ACC112 (cell line): ENCODE data around the gene TGFBRAP1.

Experiments used
- H2AFZ ChIP-seq: fragments of 200-600 bp; sonication (generic); one replicate; pipeline ENCODE4 v1.6.0; 2017; ENCODE audit warnings: antibody characterized with exemption, low read length; ENCODE audit not compliant: unreplicated experiment
- H3K27ac ChIP-seq: fragments of 200-600 bp; sonication (generic); 2 replicates; pipeline ENCODE4 v1.5.1; 2014; ENCODE audit warnings: low read depth, mild to moderate bottlenecking, antibody characterized with exemption, low read length, moderate library complexity
- H3K27me3 ChIP-seq: fragments of 200-600 bp; sonication (generic); 2 replicates; pipeline ENCODE4 v1.6.1; 2014; ENCODE audit warnings: mild to moderate bottlenecking, antibody characterized with exemption, low read length, moderate library complexity, mixed read lengths; ENCODE audit not compliant: insufficient read depth
- H3K36me3 ChIP-seq: fragments of 200-600 bp; sonication (generic); 2 replicates; pipeline ENCODE4 v1.6.1; 2016; ENCODE audit warnings: mild to moderate bottlenecking, antibody characterized with exemption, low read length, moderate library complexity, mixed read lengths; ENCODE audit not compliant: insufficient read depth
- H3K4me1 ChIP-seq: fragments of 200-600 bp; sonication (generic); one replicate; pipeline ENCODE4 v1.6.1; 2016; ENCODE audit warnings: low read length, mixed read lengths; ENCODE audit not compliant: insufficient read depth, unreplicated experiment, control insufficient read depth
- H3K4me3 ChIP-seq: fragments of 200-600 bp; sonication (generic); 2 replicates; pipeline ENCODE4 v1.5.1; 2014; ENCODE audit warnings: mild to moderate bottlenecking, low read depth, low read length
- H3K79me2 ChIP-seq: fragments of 200-600 bp; sonication (generic); one replicate; pipeline ENCODE4 v1.6.0; 2016; ENCODE audit warnings: low read length; ENCODE audit not compliant: control insufficient read depth, unreplicated experiment, insufficient read depth

The TGFBRAP1 gene

DNA sequence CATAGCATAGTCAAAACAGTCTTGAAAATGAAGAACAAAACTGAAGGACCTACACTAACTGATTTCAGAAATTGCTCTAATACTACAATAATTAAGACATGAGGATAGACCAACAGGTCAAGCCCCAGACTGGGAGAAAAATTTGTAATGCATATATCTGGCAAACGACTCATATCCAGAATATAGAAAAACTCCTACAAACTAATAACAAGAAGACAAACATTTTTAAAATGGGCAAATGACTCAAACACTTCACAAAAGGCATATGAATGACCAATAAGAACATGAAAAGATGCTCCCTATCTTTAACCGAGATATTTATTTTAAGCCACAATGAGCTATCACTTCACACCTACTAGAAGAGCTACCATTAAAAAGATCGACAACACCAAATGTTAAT, 14.2 kb downstream of the TGFBRAP1 start:
- Histone ChIP-seq H3K27me3 (no peaks in the 10 kb centered on the region), H3K27ac (no peak overlapping the region)

GRCh38 chr2:105313877-105314276, 15.7 kb downstream of the TGFBRAP1 start:
- Histone ChIP-seq H3K79me2 (peaks cover 9% of the 10 kb centered on the region), H2AFZ (no peak overlapping the region), H3K27me3 (no peaks in the 10 kb centered on the region), H3K27ac (no peak overlapping the region), H3K4me3 (no peak overlapping the region), H3K36me3 (no peaks in the 10 kb centered on the region), H3K4me1 (no peaks in the 10 kb centered on the region)

More for the DNA sequence above, 14.2 kb downstream of the TGFBRAP1 start:
- Histone ChIP-seq H3K4me3 (no peak overlapping the region), H3K36me3 (no peaks in the 10 kb centered on the region), H3K4me1 (no peaks in the 10 kb centered on the region), H2AFZ (no peak overlapping the region), H3K79me2 (peaks cover 9% of the 10 kb centered on the region)

DNA sequence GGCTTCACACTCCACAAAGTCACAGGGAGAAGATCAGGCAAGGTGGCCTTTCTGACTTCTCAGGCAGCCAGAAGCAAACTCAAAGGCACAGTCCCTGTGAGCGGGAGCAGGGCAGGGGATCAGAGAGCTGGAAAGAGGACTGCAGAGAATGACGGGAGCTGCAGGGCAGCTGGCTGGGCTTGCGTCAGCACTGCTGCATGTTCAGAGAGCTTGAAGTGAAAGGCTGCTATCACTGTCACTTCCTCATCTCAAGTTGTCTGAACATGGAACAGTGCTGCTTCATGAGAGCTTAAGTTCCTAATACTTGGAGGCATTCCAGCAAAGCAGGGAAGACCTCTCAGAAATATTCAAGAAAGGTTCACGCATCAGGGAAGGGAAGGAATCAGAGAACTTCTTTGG, 20.4 kb downstream of the TGFBRAP1 start:
- Histone ChIP-seq H2AFZ (no peak overlapping the region), H3K27ac (no peak overlapping the region), H3K4me3 (no peak overlapping the region), H3K36me3 (no peaks in the 10 kb centered on the region), H3K79me2 (no peaks in the 10 kb centered on the region), H3K4me1 (no peaks in the 10 kb centered on the region), H3K27me3 (no peaks in the 10 kb centered on the region)

DNA sequence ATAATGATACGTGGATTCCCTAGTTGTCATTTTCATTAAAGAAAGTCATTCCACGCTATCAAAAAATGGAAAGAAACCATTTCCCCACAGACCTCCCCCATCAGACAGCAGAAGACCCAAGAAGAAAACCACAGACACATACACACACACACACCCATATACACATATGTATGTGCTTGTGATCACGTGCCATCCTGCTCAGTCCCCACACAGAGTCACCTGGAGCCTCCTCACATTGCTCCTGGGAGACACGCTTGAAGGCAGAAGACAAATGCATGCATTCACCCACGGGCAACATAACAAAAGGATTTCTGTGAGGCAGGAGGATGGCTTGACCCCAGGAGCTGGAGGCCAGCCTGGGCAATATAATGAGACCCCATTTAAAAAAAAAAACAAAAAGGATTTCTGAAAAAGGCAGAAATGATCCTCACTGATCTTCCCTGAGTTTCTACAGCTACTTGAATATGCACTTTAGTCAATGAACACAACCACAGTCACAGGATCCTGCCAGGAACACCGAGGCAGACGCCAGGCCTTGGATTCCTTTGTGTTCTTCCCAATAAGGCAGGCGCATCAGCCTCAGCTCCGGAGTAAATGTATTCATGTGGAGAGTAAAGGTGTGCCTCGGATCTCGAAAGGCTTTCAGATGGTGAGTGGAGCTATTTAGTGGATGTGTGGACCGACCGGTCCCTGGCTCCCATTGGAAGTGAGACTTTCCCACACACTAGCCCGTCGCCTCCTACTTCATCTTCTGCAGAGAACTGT, 21.0 kb downstream of the TGFBRAP1 start:
- H3K27me3 ChIP-seq: no peaks in the 10 kb centered on the region
- H3K27ac ChIP-seq: no peak overlapping the region
- no peaks in the 10 kb centered on the region for H3K4me1 ChIP-seq
- H3K36me3 ChIP-seq: no peaks in the 10 kb centered on the region
- no peak overlapping the region for H3K4me3 ChIP-seq
- no peak overlapping the region for H2AFZ ChIP-seq
- H3K79me2 ChIP-seq: no peaks in the 10 kb centered on the region

- Histone ChIP-seq H2AFZ (no peak overlapping the region), H3K4me3 (no peak overlapping the region), H3K27me3 (no peaks in the 10 kb centered on the region), H3K27ac (no peak overlapping the region), H3K4me1 (no peaks in the 10 kb centered on the region), H3K79me2 (no peaks in the 10 kb centered on the region), H3K36me3 (no peaks in the 10 kb centered on the region)
These were observed 21.6 kb downstream of the TGFBRAP1 start for GRCh38 chr2:105307962-105308361.

GRCh38 chr2:105307550-105307949, 22.0 kb downstream of the TGFBRAP1 start:
- Histone ChIP-seq H3K4me3 (no peak overlapping the region), H2AFZ (no peak overlapping the region), H3K36me3 (no peaks in the 10 kb centered on the region), H3K4me1 (no peaks in the 10 kb centered on the region), H3K27me3 (no peaks in the 10 kb centered on the region), H3K79me2 (no peaks in the 10 kb centered on the region), H3K27ac (no peak overlapping the region)

DNA sequence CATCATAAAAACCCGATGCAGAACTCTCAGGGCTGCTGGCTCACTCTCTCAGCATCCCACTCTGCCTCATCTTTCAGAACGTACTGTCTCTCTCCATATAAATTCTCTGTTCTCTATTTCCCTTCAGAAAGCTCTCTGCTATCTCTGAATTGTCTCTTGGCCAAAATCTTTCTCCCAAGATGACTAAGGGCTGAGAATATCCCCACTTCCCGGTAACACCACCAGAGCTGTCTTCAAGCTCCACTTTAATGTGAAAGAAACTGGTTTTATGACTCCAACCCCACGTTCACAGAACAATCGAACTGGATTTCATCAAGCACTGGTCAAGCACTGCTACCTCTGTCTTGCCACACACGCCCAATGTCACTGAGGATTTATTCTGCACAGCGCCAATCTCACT, 22.4 kb downstream of the TGFBRAP1 start:
- Histone ChIP-seq H3K27me3 (no peaks in the 10 kb centered on the region), H3K27ac (no peak overlapping the region), H3K4me1 (no peaks in the 10 kb centered on the region), H2AFZ (no peak overlapping the region), H3K36me3 (no peaks in the 10 kb centered on the region), H3K4me3 (no peak overlapping the region), H3K79me2 (no peaks in the 10 kb centered on the region)

DNA sequence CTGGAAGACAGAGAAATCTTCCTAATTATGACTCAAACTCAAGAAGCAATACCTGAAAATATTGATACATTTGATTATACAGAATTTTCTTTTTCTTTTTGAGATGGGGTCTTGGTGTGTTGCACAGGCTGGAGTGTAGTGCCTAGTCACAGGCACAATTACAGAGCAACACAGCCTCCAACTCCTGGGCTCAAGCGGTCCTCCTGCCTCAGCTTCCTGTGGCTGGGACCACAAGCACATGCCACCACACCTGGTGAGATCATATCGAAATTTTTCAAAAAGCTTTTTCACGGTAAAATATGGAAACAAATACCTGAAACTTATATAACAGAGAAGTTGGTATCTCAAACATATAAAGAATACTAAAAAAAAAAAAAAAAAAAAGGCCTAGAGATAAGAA, 27.9 kb downstream of the TGFBRAP1 start:
- no peaks in the 10 kb centered on the region for H3K27me3 ChIP-seq
- no peak overlapping the region for H3K27ac ChIP-seq
- H3K36me3 ChIP-seq: peaks cover 10% of the 10 kb centered on the region; the same call in 1 of the 2 replicates
- no peaks in the 10 kb centered on the region for H3K4me1 ChIP-seq
- H3K79me2 ChIP-seq: no peaks in the 10 kb centered on the region
- H3K4me3 ChIP-seq: no peak overlapping the region
- H2AFZ ChIP-seq: no peak overlapping the region

- Histone ChIP-seq H3K27me3 (no peaks in the 10 kb centered on the region), H3K4me3 (no peak overlapping the region), H3K27ac (no peak overlapping the region), H2AFZ (no peak overlapping the region), H3K4me1 (no peaks in the 10 kb centered on the region), H3K36me3 (peaks cover 10% of the 10 kb centered on the region; the same call in 1 of the 2 replicates), H3K79me2 (no peaks in the 10 kb centered on the region)
These were observed 30.2 kb downstream of the TGFBRAP1 start for GRCh38 chr2:105299290-105299689.

- H2AFZ ChIP-seq: no peak overlapping the region
- H3K79me2 ChIP-seq: no peaks in the 10 kb centered on the region
- H3K27me3 ChIP-seq: no peaks in the 10 kb centered on the region
- H3K36me3 ChIP-seq: peaks cover 10% of the 10 kb centered on the region; the same call in 1 of the 2 replicates
- H3K27ac ChIP-seq: no peak overlapping the region
- no peak overlapping the region for H3K4me3 ChIP-seq
- no peaks in the 10 kb centered on the region for H3K4me1 ChIP-seq
These were observed 31.5 kb downstream of the TGFBRAP1 start for GRCh38 chr2:105298017-105298416.

GRCh38 chr2:105297216-105297615, 32.3 kb downstream of the TGFBRAP1 start:
- H3K36me3 ChIP-seq: peaks cover 10% of the 10 kb centered on the region; the same call in 1 of the 2 replicates

More at GRCh38 chr2:105297216-105297615, 32.3 kb downstream of the TGFBRAP1 start:
- Histone ChIP-seq H3K4me1 (no peaks in the 10 kb centered on the region), H3K27me3 (no peaks in the 10 kb centered on the region), H3K4me3 (no peak overlapping the region), H3K27ac (no peak overlapping the region), H3K79me2 (no peaks in the 10 kb centered on the region), H2AFZ (no peak overlapping the region)
